HepG2 (cell line): ENCODE results near the gene MAEA. TPM values are rescaled to one million over a fixed set of nuclear protein-coding genes. Genes with fewer than 3 reads are reported as not detected.
"Not testable (repeated sequence)": the region's sequence is repeated elsewhere in the genome, so short reads cannot be mapped to it uniquely, and the experiment has no call there.

Source experiments
- ATAC-seq: fragments of 200-7000 bp; cut with Tn5 transposase; 3 replicates; pipeline ENCODE4 v1.9.1; 2020; ENCODE audit warnings: mild to moderate bottlenecking, moderate library complexity
- BruUV-seq: library from RNA; stranded (reverse); fragments of 400-500 nt; replicated peaks from 2 replicates; lab custom pipeline; 2021; lab: Mats Ljungman, UMichigan
- CTCF ChIA-PET: fragments of 300-600 bp; formaldehyde crosslinking; extraction: SDS; loops from one replicate; lab custom pipeline; 2021; ENCODE audit warnings: low total read pairs, inconsistent platforms, low intra/inter-chr PET ratio; lab: Yijun Ruan, JAX
- POLR2A ChIA-PET: fragments of 350-600 bp; sonication (Branson Sonifier 250); formaldehyde crosslinking; loops from one replicate; lab custom pipeline; 2020; ENCODE audit warnings: antibody characterized with exemption, inconsistent platforms; lab: Yijun Ruan, JAX
- DNase-seq: peaks from one replicate; pipeline ENCODE4 v3.0.0-alpha.2; 2015; ENCODE audit warnings: low spot score
- FAIRE-seq: peaks from 3 replicates; lab custom pipeline; 2011; peaks lifted over from hg19 to GRCh38; lab: Jason Lieb, UNC
- H2AFZ ChIP-seq: one replicate; pipeline ENCODE4 v1.6.1; 2011; ENCODE audit warnings: low read length, inconsistent platforms
- H3K27ac ChIP-seq: fragments of 300-600 bp; 3 replicates; pipeline ENCODE4 v1.8.0; 2011; ENCODE audit warnings: mixed run types, mild to moderate bottlenecking, mixed read lengths, low read length, inconsistent platforms; ENCODE audit not compliant: insufficient read depth; ENCODE audit errors: extremely low read length
- H3K27me3 ChIP-seq, 2 experiments: fragments of 200-600 bp in 1 of 2; 2 replicates in 1 of 2; 3 replicates in 1 of 2; pipeline versions ENCODE4 v1.6.0 to v1.8.0; 2011; ENCODE audit warnings: low read length in 2 of 2, mild to moderate bottlenecking in 2 of 2, moderate library complexity in 2 of 2, inconsistent platforms in 1 of 2; ENCODE audit not compliant: insufficient read depth in 2 of 2, control insufficient read depth in 1 of 2
- H3K36me3 ChIP-seq, 2 experiments: fragments of 200-600 bp in 1 of 2; replicated peaks in 1 of 2; 2 replicates in 1 of 2; 3 replicates in 1 of 2; pipeline versions ENCODE4 v1.5.1 to v1.8.0; 2011; ENCODE audit warnings: low read length in 2 of 2, inconsistent platforms in 1 of 2; ENCODE audit not compliant: insufficient read depth in 2 of 2, control insufficient read depth in 1 of 2
- H3K4me1 ChIP-seq: 2 replicates; pipeline ENCODE4 v1.5.1; 2012; ENCODE audit warnings: low read length, inconsistent platforms; ENCODE audit not compliant: insufficient read depth
- H3K4me2 ChIP-seq: 2 replicates; pipeline ENCODE4 v1.6.0; 2011; ENCODE audit warnings: low read depth, low read length, inconsistent platforms
- H3K4me3 ChIP-seq, 3 experiments: fragments of 200-600 bp in 1 of 3; sonication (generic), shearing (Covaris generic) in 1 of 3; replicated peaks in 1 of 3; 2 replicates each; pipeline ENCODE4 v1.5.1; 2011 to 2016; ENCODE audit warnings: low read length in 3 of 3, inconsistent platforms in 2 of 3, low read depth in 2 of 3, mild to moderate bottlenecking in 2 of 3, control low read depth in 1 of 3, mixed read lengths in 1 of 3; ENCODE audit not compliant: insufficient read depth in 1 of 3
- H3K79me2 ChIP-seq: one replicate; pipeline ENCODE4 v1.6.1; 2011; ENCODE audit warnings: low read length, inconsistent platforms; ENCODE audit not compliant: insufficient read depth
- H3K9ac ChIP-seq: 2 replicates; pipeline ENCODE4 v1.6.0; 2011; ENCODE audit warnings: mild to moderate bottlenecking, low read depth, low read length, inconsistent platforms; ENCODE audit not compliant: insufficient read depth
- H3K9me3 ChIP-seq: 2 replicates; pipeline ENCODE4 v1.5.1; 2012; ENCODE audit warnings: mild to moderate bottlenecking, low read length
- H4K20me1 ChIP-seq: 2 replicates; pipeline ENCODE4 v1.6.0; 2011; ENCODE audit warnings: inconsistent platforms, mild to moderate bottlenecking, low read length, moderate library complexity; ENCODE audit not compliant: insufficient read depth
- AFF4 ChIP-seq: sonication (generic); formaldehyde crosslinking; IDR thresholded peaks from 2 replicates; pipeline ENCODE4 v1.4.0; 2020; ENCODE audit warnings: missing genetic modification reagents
- GATA4 ChIP-seq: sonication (generic); IDR thresholded peaks from 2 replicates; pipeline ENCODE4 v1.6.1; 2016; ENCODE audit warnings: antibody characterized with exemption, low read depth, borderline replicate concordance
- GTF3A ChIP-seq: sonication (generic); formaldehyde crosslinking; conservative IDR thresholded peaks from 2 replicates; pipeline ENCODE4 v1.4.0; 2020; ENCODE audit warnings: mild to moderate bottlenecking, missing genetic modification reagents
- NFKBIZ ChIP-seq: IDR thresholded peaks from 2 replicates; pipeline ENCODE4 v1.6.1; 2018; ENCODE audit warnings: missing genetic modification reagents, missing compliant biosample characterization
- NR1H2 ChIP-seq: sonication (generic); formaldehyde crosslinking; IDR thresholded peaks from 2 replicates; pipeline ENCODE4 v1.8.1; 2022; ENCODE audit warnings: low read depth, missing genetic modification reagents, borderline replicate concordance
- ZMYM2 ChIP-seq: sonication (generic); formaldehyde crosslinking; IDR thresholded peaks from 2 replicates; pipeline ENCODE4 v1.8.0; 2022; ENCODE audit warnings: mild to moderate bottlenecking, missing genetic modification reagents
- WGBS: methylation state at CpG from one replicate; pipeline ENCODE4 v1.1.6; 2017; ENCODE audit warnings: low lambda C conversion rate; 5-methylcytosine and 5-hydroxymethylcytosine counted together
- in situ Hi-C: cut with HindIII; loops from 2 replicates; pipeline ENCODE4 v1.10.0; 2017; ENCODE audit warnings: low pct_unique_long_range_greater_than_20kb; ENCODE audit not compliant: extremely low pct_ligation_motif_present
- intact Hi-C: fragments of 100-400 bp; cut with micrococcal nuclease; formaldehyde crosslinking; loops from one replicate; pipeline ENCODE4 v1.10.0; 2022; ENCODE audit not compliant: unreplicated experiment
- polyA plus RNA-seq, 8 experiments: library from polyadenylated mRNA; depleted of rRNA in 3 of 8; stranded (reverse) in 7 of 8; unstranded in 1 of 8; fragments of >200 nt; fragmentation: Illumina TruSeq in 4 of 8; extraction: Trizol in 4 of 8; gene quantifications; 2 replicates each; pipeline versions ENCODE4 v1.2.1 to v1.2.3, GENCODE V29; 2011 to 2016; ENCODE audit warnings: low read depth in 4 of 8, missing spikeins in 1 of 8, mixed read lengths in 1 of 8; ENCODE audit not compliant: insufficient read depth in 1 of 8
- total RNA-seq, 5 experiments: library from RNA; depleted of rRNA; stranded (reverse); fragments of >200 nt; fragmentation: Illumina TruSeq; extraction: Trizol; gene quantifications; 2 replicates each; pipeline ENCODE4 v1.2.3, GENCODE V29; 2016; ENCODE audit warnings: low read depth in 1 of 5

MAEA gene
- total and polyA plus RNA-seq, 2 of the 13 experiments (the other 11 are each of a cell fraction or from before 2014, with no cell fraction given), result 52.0 to 57.1 TPM

GRCh38 chr4:1323635-1324442, 34.1 kb downstream of the MAEA start:
- peaks cover 28 to 53% of the 10 kb centered on the region in 2 experiments; a peak in 4 of 5 replicates for H3K36me3 ChIP-seq
- H3K9ac ChIP-seq, result no peak overlapping the region
- in situ Hi-C loops (no loop called here), intact Hi-C loops (no loop called here)
- BruUV-seq, result no TSS peak
- DNase-seq (no peak), FAIRE-seq (no peak), ATAC-seq (no peak)
- ChIA-PET POLR2A (no interaction called here), CTCF (no interaction called here)
- H3K27me3 ChIP-seq, result no peaks in the 10 kb centered on the region
- no peak for TF ChIP-seq ZMYM2
- TF ChIP-seq AFF4, result no peak
- no peak for TF ChIP-seq NFKBIZ (CRISPR knock-in tag)
- no peak for TF ChIP-seq GATA4
- TF ChIP-seq NR1H2 (CRISPR knock-in tag), result no peak
- no peak for TF ChIP-seq GTF3A (CRISPR knock-in tag)
- no peak overlapping the region for H2AFZ ChIP-seq
- H4K20me1 ChIP-seq, result no peaks in the 10 kb centered on the region
- no peaks in the 10 kb centered on the region for H3K9me3 ChIP-seq
- H3K27ac ChIP-seq, result no peak overlapping the region
- no peaks in the 10 kb centered on the region for H3K4me1 ChIP-seq
- no peak overlapping the region for H3K4me3 ChIP-seq
- no peaks in the 10 kb centered on the region for H3K79me2 ChIP-seq
- 97% methylated on average over 11 of the region's 11 CpGs for WGBS
- no peak overlapping the region for H3K4me2 ChIP-seq

- FAIRE-seq, H4K20me1 ChIP-seq, H3K27ac ChIP-seq, BruUV-seq, H3K4me1 ChIP-seq, in situ Hi-C loops, H3K9me3 ChIP-seq, H2AFZ ChIP-seq, H3K79me2 ChIP-seq, DNase-seq, H3K4me2 ChIP-seq, intact Hi-C loops, CTCF ChIA-PET, POLR2A ChIA-PET, H3K9ac ChIP-seq, H3K27me3 ChIP-seq, H3K4me3 ChIP-seq, ATAC-seq: not testable (repeated sequence)
- WGBS, result 99% methylated on average over 19 of the region's 20 CpGs
- H3K36me3 ChIP-seq, result peaks cover 31 to 52% of the 10 kb centered on the region in 2 experiments; a peak in 4 of 5 replicates
Observed at GRCh38 chr4:1324443-1325175, 34.9 kb downstream of the MAEA start.
